ENCODE measurements around the gene ABHD6.

DNA sequence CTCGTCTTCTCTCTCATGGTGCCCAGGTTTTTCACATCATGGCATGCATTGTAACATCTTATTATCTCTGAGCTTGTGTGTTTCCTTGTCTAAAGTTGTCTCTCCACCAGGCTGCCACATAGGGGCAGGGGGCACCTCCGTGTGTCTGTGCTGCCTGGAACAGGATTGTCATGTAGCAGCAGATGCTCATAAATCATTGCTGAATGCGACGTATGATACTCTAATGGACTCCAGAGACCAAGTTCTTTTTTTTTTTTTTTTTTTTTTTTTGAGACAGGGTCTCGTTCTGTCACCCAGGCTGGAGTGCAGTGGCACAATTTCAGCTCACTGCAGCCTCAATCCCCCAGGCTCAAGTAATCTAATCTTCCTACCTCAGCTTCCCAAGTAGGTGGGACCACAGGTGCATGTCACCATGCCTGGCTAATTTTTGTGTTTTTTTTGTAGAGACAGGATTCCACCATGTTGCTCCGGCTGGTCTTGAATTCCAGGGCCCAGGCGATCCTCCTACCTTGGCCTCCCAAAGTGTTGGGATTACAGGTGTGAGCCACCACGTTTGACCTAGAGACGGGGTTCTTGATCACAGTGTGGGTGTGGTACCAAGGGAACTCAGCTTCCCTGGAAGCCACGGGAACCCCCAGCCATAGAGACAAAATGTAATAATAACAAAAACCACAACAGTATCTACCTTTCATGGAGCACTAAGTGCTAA lies 22.1 kb upstream of the ABHD6 start:
- TF ChIP-seq, protein P1, sequence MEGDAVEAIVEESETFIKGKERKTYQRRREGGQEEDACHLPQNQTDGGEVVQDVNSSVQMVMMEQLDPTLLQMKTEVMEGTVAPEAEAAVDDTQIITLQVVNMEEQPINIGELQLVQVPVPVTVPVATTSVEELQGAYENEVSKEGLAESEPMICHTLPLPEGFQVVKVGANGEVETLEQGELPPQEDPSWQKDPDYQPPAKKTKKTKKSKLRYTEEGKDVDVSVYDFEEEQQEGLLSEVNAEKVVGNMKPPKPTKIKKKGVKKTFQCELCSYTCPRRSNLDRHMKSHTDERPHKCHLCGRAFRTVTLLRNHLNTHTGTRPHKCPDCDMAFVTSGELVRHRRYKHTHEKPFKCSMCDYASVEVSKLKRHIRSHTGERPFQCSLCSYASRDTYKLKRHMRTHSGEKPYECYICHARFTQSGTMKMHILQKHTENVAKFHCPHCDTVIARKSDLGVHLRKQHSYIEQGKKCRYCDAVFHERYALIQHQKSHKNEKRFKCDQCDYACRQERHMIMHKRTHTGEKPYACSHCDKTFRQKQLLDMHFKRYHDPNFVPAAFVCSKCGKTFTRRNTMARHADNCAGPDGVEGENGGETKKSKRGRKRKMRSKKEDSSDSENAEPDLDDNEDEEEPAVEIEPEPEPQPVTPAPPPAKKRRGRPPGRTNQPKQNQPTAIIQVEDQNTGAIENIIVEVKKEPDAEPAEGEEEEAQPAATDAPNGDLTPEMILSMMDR (IDR thresholded peaks at IDR 0.05; ENCODE audit: insufficient read depth, low read length), result no peak
- no peak for TF ChIP-seq POLR2AphosphoS5 (IDR thresholded peaks at IDR 0.05; ENCODE audit: low read depth)
